GM19351 (cell line): ENCODE measurements around the gene MFRP.
A peak's percentile ranks its signal among the peaks of the same experiment; 100 is the strongest.
"Not testable (repeated sequence)": the region's sequence is repeated elsewhere in the genome, so short reads cannot be mapped to it uniquely, and the experiment has no call there.

Source experiments
- ATAC-seq: cut with Tn5 transposase; IDR thresholded peaks from one replicate; pipeline ENCODE4 v1.9.1; 2021; ENCODE audit warnings: mild to moderate bottlenecking, moderate library complexity; ENCODE audit not compliant: unreplicated experiment

The MFRP gene

DNA sequence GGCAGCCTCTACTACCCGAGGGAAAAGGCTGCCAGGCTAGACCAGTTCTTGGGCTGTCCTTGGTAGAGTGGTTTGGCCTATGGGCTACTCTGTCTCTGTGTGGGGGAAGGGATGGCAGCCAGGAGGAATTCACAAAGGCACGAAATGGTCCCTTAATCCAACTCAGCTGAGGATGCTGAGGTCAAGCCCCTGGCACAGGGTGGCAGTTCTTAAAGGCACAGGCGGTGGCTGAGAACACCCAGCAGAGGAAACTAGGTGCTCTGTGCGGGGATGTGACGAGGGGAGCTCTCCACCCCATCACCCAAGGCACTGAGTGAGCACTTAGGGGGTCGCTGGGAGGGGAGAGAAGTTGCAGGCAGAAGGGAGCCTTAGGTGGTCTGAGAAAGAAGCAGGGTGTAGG lies at the start of gene MFRP:
TSS of gene MFRP (minus strand) at position 101 of the 400 bp plus-strand sequence. CDS start 192 bp downstream, outside the sequence.
- ATAC-seq = no peak

DNA sequence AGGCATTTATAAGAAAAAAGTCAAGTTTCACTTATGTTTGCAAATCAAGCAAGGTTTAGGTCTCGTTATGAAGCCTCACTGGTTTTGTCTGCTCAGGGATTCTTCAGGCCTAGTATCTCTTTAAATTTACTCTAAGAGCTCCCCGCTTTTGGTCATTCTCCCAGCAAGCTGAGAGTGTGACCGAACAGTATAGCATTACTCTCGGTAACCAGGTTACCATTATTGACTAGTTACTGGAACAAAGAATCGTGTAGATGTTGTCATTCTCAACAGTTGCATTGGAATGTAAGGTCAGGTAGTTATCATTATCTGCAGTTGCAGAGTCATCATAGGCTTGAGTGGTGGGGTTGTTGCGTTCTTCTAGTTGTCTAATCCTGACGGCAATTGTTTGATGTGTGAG lies 44.8 kb upstream of the MFRP start:
- ATAC-seq = no peak

DNA sequence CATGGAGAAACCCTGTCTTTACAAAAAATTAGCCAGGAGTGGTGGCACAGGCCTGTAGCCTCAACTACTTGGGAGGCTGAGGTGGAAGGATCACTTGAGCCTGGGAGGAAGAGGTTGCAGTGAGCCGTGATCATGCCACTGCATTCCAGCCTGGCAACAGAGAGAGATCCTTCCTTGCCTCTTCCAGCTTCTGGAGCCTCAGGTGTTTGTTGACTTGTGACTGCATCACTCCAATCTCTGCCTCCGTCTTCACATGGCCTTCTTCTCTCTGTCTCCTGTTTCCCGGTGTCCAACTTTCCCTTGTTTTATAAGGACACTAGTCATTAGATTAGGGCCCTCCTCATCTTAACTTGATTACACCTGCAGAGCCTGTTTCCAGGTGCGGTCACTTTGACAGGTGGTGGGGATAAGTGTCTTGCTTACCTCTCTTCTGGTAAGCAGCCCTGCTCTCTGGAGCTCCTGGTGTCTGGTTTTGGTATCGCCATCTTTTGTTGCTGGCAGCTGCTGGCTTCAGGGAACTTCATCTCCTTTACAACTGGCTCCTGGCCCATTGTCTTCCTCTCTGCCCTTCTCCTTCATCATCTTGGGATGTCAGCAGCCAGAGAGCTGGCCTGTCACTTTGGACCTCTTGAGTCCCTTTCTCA lies 43.2 kb upstream of the MFRP start:
- peak; percentile 48 for ATAC-seq

DNA sequence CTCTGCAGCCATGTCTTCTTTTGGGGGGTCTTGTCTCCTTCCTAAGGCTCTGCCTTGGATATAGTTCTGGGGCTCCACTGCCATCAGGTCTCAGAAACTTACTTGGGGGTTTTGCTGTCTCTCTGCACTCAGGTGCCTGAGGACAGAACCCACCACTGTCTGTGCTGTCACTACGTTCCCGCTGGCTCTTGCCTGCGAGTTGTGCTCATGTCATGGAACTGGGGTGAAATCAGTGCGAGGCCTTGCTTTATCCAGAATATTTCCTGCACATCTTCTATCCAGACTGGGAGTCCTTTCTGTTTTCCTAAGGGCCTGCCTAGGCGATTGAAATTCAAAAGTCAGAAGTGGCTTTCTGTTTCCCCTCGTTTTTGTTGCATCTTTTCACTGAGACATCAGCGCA lies 41.6 kb upstream of the MFRP start:
- no peak for ATAC-seq

DNA sequence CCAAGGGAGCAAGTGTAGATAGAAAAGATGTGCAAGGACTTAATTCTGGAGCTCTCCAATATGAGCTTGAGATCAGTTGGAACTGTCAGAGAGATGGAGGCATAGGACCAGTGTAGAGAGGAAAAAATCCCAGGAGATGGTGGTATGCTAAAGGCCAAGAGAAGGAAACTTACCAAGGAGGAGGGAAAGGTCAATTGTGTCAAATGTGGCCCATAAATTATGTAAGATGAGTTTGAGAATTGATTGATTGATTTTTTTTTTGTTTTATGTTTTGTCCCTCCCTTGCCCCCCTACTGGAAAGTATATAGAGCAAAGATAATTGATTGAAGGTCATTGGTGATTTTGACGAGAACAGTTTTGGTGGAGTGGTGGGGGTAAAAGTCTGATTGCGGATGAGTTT lies 37.8 kb upstream of the MFRP start:
- no peak for ATAC-seq

DNA sequence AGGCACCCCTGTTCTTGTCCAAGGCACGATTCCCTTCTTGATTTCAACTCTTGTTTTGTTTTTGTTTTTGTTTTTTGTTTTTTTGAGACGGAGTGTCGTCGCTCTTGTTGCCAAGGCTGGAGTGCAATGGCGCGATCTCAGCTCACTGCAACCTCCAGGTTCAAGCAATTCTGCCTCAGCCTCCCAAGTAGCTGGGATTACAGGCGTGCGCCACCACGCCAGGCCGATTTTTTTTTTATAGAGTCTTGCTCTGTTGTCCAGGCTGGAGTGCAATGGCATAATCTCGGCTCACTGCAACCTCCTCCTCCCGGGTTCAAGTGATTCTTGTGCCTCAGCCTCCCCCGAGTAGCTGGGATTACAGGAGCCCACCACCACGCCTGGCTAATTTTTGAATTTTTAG lies 36.0 kb upstream of the MFRP start:
- ATAC-seq = not testable (repeated sequence)

DNA sequence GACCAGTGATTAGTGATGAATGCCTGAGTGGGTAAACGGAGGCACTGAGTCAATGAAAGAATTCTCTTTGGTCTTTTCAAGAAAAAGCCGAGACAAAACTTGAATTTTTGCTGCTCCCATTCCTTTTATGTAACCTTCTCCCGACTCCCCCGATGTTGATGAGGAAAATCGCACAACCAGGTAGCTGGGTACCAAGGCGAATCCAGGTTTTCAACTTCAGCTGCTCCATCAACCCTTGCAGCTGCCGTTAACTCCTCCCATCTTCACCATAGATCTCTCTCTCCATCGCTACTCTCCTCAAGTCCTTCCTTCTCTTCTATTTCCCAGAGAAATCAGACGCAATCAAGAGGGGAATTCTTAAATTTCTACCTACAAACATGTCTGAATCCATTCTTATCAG lies 35.6 kb upstream of the MFRP start:
- ATAC-seq = no peak

DNA sequence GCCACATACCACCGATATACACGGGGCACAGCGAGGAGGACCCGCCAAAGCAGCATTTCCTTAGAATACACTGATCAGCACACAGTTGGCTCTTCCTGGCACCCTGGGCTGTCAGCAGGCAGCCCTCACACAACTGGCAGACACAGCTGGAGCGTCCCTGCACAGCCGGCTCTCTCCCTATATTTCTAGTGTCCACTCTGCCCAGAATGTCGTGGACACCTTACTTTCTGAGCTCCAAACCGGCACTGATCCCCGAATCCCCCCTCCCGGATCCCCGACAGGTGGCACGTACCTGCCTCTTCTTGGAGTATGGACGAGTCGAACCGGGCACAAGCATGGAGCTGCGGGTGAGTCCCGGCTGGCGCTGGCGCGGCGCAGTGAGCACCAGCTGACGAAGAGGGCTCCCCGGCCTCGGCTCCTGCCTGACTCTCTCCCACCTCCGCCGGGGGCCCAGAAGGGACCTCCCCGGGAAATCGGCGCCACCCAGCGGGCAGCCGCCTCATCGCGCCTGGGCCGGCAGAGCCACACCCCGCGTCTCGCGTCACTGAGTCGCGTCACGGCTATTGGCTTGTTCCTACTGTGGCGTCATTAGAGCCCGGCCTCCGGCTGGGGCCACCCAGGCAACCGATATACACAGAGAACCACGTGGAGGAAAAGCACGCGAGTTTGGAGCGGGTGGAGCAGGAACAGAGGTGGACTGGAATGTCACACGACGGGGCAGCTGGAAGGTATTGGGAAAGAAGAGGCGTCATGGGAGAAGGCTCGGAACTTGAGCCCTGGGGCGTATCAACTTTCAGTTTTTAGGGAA lies 34.9 kb upstream of the MFRP start, which contains the start of gene USP2:
TSS of gene USP2 (minus strand) at position 510 of the 808 bp plus-strand sequence. CDS start 8,210 bp downstream, outside the sequence.
- ATAC-seq = peak; percentile 99

DNA sequence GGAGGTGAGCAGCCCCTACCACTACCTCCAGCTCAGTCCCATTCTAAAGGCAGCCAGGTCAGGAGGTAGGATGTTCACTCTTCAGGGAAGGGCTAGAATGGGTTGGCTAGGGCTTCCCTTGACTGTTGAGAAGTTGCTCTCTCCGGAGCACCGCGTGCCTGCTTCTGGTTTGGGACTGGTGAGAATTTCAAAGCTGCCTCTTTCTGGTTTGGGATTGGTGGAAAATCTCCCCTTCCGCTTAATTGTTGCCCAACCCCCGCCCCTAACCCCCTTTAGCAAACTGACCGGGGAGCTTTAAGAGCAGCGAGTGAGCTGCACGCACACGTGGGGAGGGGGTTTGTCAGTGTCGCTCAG lies 34.3 kb upstream of the MFRP start:
- no peak for ATAC-seq

DNA sequence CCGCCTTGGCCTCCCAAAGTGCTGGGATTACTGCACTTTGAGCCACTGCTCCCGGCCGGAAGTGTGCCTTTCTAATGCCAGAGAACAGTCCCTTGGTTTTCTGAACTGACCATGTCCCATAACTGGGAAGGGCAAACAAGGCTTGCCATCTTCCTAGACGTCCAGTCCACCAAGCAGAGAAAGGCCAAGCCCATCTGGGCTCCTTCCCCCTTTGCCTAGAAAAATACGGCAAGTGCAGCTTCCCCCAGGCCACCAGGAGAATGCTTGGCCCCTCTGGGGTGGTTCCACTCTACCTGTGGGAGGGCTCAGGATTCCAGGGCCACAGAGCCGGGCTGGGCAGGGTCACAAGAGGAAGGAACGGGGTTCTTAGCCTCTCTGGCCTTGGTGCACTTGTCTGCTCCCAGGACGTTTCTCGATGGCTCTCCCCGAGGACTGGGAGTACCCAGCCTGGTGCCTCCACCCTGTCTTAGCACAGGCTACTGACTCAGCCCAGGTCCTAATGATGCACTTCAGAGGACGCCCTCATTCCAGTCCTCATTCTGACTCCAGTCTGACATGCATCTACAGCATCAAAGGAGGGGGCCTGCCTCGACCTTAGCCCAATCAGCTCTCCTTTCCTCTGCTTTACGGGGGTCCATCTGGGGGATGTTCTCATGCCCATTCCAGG lies 33.8 kb upstream of the MFRP start:
- no peak for ATAC-seq

DNA sequence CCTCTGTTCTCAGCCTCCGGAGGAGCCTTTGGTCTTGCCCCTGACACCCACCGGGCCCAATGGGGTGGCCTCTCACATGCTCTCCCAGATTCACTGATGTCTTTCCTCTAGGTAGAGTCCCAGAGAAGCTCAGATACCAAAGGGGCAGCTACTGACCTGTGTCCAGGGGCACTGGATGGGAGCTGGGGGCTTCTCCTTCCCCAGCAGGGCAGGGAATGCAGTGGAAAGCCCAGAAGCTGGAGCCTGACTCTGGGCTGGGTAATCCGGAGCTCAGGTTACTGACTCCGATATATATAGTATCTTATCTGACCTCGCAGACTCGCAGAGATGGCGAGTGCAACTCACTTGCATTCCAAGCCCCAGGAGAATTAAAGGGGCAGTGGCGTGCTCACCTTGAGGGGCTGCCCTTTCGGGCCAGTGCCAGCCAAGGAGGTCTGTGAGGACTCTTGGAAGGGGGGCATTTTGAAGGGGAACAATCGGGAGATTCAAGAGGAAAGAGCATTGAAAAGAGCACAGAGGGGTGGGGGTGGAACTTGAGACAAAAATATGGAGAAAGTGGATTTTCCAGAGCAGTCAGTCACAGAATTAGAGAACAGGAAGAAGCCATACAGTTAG lies 32.5 kb upstream of the MFRP start:
- no peak for ATAC-seq

DNA sequence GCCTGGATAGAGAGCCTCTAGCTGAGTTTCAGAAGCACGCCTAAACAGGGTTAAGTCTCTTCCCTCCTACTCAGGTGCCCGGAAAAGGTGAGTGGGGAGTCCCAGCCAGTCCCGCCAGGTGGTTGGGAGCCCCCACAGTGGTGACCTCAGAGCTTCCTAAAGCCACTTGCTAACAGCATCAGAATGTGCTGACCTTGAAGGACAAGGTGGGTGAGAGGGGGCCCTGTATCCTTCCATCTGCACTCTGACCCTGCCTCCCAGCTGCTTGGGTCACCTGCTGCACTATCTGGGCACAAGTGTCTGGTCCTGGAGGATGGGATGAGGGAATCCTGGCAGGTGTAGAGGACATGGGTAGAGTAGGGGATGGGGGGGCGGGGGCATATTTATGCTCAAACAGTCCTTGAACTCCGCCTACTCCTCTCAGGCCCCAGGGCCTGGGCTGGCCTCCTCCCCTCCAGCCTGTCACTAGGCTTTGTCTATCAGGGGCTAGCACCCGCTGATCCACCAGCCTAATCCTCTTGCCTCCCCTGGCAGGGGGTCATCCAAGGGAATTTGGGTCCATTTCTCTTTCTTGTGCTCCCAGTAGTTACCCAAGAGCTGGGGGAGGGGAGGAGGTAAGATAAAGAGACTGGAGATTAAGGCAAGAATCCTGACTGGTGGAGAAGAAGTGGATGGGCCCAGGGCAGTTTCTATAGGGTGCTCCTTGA lies 31.6 kb upstream of the MFRP start:
- ATAC-seq = no peak

DNA sequence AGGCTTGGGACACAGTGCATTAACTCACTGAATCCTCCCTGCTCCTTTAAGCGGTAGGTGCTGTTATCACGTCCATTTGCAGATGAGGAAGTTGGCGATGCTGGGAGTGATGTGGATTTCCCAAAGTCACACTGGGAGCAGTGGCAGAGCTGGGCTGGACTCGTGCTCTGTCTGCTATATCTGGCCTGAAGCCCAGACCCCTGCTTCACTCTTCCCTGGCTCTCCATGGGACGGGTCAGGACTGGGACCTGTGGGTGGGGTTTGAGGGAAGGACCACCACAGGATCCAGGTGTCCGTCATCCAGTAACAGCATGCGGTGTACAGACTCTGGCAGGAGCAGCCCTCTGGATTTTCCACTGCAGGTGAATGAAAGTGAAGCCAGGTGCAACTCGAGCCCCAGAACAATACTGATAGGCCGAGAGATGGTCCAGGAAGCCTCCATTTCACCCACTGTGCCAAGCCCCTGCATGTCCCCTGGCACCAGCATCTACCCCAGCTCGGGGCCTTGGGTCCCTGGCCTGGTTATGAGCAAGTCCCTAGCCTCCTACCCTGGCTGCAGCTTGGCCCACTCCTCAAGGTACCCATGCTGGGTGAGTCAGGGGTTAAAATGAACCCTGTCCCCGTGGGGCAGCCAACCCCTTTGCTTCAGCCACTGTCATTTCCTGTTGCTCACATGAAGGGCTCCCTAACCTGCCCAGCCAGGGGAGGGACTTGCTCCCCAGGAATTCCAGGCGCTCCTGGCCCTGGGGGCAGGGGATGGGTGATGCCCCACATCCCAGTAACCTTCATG lies 30.8 kb upstream of the MFRP start:
- no peak for ATAC-seq

DNA sequence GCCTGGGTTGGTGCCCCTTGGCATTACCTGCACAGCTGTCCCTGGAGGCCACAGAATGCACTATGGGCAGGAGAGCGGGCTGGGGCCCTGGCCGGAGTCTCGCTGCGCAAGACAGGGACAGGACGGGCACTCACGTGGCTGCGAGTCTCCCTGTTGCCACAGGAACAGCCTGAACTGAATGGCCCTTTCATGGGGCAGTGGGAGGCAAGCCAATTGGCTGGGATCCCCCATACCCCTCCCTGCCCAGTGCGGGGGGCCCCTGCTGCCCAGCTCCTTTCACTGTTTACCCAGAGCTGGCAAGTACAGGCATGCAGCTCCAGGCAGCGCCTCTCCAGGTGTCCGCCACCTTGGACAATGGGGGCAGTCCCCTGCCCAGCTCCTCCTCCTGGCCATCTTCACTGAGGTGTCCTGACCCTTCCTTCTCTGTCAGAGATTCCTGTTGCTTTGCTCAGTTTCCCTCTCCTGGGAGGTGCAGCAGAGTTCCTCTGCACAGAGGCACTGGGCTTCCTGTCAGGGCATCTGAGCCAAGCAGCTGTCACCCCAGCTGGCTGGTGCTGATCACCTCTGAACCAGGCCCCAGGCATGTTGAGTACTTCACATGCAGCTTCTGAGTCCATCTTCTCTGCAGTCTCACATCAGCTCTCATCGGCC lies 29.8 kb upstream of the MFRP start:
- no peak for ATAC-seq

DNA sequence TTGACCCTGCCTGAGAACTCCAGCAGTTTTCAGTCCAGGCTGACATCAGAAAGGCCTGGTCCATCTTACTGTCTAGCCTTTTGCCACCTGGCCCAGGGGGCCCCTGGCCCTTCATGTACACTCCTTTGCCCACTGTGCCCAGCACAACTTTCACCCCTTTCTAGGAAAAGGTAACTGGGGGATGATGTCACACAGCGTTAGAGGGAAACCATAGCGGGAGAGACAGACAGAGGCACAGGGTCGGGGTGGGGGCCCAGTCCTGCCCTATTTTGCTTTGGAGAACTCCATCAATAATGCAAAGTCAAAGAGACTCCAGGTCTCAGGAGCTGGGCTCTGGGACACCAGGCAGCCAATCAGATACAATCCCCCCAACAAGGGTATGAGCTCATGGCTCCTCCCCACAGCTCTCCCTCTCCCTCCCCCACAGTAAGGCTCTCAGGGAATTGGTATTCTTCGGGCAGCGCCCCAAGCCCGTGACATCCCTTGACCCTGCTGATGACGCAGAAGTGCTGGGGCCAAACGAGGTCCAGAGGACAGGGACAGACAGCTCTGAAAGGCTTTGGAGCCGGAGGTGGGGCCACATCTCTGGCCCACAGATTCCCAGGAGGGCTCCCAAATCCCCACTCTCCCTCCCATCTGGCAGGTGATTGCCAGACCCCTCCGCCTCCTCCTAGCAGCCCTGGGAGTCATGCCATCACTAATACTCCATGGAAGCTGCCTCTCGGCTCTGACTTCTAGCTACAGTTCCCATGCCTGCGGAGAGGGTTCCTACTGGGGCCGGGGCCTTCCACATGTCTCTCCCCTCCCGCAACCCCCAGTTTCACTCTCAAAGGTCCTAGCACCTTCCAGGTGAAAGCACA lies 29.1 kb upstream of the MFRP start:
- ATAC-seq = no peak

DNA sequence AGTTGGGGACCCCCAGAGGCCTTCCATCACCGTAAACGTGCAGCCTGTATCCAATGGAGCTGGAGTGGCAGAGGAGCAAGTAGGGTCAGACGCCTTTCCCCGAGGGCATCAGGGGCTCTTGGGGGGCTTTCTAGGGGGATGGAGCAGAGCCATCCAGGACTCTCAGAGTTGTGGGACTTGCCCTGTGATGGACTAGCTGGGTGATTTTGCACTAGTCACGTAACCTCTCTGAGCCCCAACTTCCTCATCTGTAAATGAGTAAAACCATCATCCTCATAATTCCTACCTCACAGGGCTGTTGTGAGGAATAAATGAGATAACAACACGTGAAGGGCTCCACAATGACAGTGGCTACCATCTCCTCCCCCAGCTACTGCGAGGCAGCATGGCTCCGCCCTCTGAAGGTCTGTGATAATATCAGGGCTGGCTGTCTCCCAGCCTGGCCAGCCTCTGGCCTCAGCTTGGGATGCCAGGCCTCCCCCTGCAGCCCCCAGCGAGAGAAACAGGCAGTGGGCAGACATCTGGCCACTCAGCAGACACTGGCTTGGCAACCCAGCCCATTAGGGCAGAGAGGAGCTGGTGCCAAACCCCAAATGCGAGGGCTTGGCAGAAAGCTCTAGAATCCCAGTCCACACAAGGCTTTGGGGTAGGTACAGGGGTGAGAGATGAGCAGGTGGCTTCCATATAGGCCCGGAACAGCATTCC lies 28.3 kb upstream of the MFRP start:
- no peak for ATAC-seq

DNA sequence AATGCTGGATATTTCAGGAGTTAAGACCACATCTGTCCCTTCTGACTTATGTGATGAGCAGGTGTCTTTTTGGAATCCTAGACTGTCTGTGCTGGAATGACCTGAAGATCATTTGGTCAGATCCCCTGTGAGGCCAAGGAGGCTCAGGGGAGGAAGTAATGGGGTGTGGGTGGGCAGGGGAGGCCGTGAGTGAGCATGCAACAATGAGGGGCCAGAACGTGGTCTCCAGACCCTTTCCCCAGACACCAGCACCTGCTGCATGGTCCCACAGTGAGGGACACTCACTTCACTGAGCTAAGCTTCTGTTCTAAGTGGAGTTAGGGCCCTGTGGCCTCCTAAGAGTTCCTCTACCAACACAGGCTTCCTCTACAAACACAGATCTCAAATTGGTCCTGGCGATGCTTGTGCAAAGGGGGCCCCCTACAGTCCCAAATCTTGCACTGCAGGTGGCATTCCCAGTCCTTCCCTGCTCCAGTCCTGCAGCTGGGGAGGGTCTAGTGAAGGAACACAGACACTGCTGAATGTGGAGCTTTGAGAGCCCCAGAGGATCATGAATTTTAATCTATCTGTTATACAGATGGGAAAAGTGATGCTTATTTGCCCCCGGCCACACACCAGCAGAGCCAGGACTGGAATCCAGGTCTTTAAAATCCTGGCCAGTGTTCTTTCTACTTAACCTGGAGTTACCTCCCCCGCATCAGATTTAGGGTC lies 27.6 kb upstream of the MFRP start:
- ATAC-seq = no peak
